HG03060 (cell line): Measurements from ENCODE around the gene AGAP5.
"Not testable (repeated sequence)": the region's sequence is repeated elsewhere in the genome, so short reads cannot be mapped to it uniquely, and the experiment has no call there.

Experiments used
- ATAC-seq: cut with Tn5 transposase; IDR thresholded peaks from one replicate; pipeline ENCODE4 v1.9.1; 2021; ENCODE audit warnings: low read depth, moderate number of reproducible peaks; ENCODE audit not compliant: unreplicated experiment

The AGAP5 gene

GRCh38 chr10:73715179-73716156 lies 17.6 kb upstream of the AGAP5 start:
- ATAC-seq = not testable (repeated sequence)

- ATAC-seq = not testable (repeated sequence)
Observed at GRCh38 chr10:73714483-73714882, 16.6 kb upstream of the AGAP5 start.

- not testable (repeated sequence) for ATAC-seq
Observed at GRCh38 chr10:73713912-73714311, 16.0 kb upstream of the AGAP5 start.

- ATAC-seq = not testable (repeated sequence)
Observed at GRCh38 chr10:73711683-73712082, 13.8 kb upstream of the AGAP5 start.

GRCh38 chr10:73708122-73708521 lies 10.2 kb upstream of the AGAP5 start:
- not testable (repeated sequence) for ATAC-seq

GRCh38 chr10:73707628-73708027 lies 9.7 kb upstream of the AGAP5 start:
- ATAC-seq = not testable (repeated sequence)

GRCh38 chr10:73706488-73706887 lies 8.6 kb upstream of the AGAP5 start:
- not testable (repeated sequence) for ATAC-seq

GRCh38 chr10:73705506-73706072 lies 7.7 kb upstream of the AGAP5 start:
- ATAC-seq = not testable (repeated sequence)

GRCh38 chr10:73703924-73704323 lies 6.0 kb upstream of the AGAP5 start:
- not testable (repeated sequence) for ATAC-seq

GRCh38 chr10:73698819-73699218 lies 910 bp upstream of the AGAP5 start:
- not testable (repeated sequence) for ATAC-seq

- ATAC-seq = not testable (repeated sequence)
Observed at GRCh38 chr10:73695302-73695701, 2.6 kb downstream of the AGAP5 start.

- ATAC-seq = not testable (repeated sequence)
Observed at GRCh38 chr10:73690755-73691154, 7.2 kb downstream of the AGAP5 start.

- ATAC-seq = not testable (repeated sequence)
Observed at GRCh38 chr10:73689596-73689995, 8.3 kb downstream of the AGAP5 start.

GRCh38 chr10:73687641-73688040 lies 10.3 kb downstream of the AGAP5 start:
- not testable (repeated sequence) for ATAC-seq

GRCh38 chr10:73674546-73674945 lies 23.4 kb downstream of the AGAP5 start:
- not testable (repeated sequence) for ATAC-seq

- not testable (repeated sequence) for ATAC-seq
Observed at GRCh38 chr10:73668378-73668777, 29.5 kb downstream of the AGAP5 start.

GRCh38 chr10:73666153-73666809 lies 31.6 kb downstream of the AGAP5 start:
- ATAC-seq = not testable (repeated sequence)

- ATAC-seq = not testable (repeated sequence)
Observed at GRCh38 chr10:73665581-73665980, 32.3 kb downstream of the AGAP5 start.

GRCh38 chr10:73664156-73665040 lies 33.5 kb downstream of the AGAP5 start:
- not testable (repeated sequence) for ATAC-seq

- ATAC-seq = not testable (repeated sequence)
Observed at GRCh38 chr10:73663621-73664020, 34.3 kb downstream of the AGAP5 start.
